ENCODE data around the gene ZAR1.

The ZAR1 gene

DNA sequence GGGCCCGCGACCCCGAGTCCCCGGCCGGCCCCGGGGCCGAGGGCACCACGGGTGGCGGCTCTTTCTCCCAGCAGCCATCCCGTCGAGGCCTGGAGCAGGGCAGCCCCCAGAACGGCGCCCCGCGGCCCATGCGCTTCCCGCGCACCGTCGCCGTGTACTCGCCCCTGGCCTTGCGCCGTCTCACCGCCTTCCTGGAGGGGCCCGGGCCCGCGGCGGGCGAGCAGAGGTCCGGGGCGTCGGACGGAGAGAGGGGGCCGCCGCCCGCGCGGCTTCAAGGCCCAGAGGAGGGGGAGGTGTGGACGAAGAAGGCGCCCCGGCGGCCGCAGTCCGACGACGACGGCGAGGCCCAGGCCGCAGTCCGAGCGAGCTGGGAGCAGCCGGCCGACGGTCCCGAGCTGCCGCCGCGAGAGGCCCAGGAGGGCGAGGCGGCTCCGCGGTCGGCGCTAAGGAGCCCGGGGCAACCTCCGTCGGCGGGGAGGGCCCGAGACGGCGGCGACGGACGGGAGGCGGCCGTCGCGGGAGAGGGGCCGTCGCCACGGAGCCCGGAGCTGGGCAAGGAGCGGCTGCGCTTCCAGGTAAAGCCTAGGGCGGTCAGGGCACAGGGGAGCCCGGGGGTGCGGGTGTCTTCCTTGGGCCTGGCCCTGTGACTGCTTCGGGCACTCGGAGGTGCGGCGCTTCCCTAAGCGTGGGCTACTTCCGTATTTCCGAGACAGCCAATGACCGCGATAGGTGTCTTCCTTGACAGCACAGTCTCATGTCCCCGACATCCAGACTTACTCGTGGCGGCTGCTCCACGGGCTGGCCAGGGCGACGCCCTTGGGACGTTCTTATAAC is 845 bp downstream of the ZAR1 start:
- no peak for DNase-seq (ENCODE audit: low read depth)

- DNase-seq (ENCODE audit: low read depth), result no peak
These were observed 1.6 kb downstream of the ZAR1 start for GRCh38 chr4:48491514-48492176.

- DNase-seq (ENCODE audit: low read depth), result no peak
These were observed 3.5 kb downstream of the ZAR1 start for GRCh38 chr4:48493452-48494100.

- DNase-seq (ENCODE audit: low read depth), result no peak
These were observed 5.9 kb downstream of the ZAR1 start for GRCh38 chr4:48495941-48496340.

- DNase-seq (ENCODE audit: low read depth), result no peak
These were observed 8.8 kb downstream of the ZAR1 start for GRCh38 chr4:48498895-48499294.

GRCh38 chr4:48499551-48500066 is 9.6 kb downstream of the ZAR1 start:
- no peak for DNase-seq (ENCODE audit: low read depth)

GRCh38 chr4:48503233-48504025 is 13.4 kb downstream of the ZAR1 start:
- no peak for DNase-seq (ENCODE audit: low read depth)

DNA sequence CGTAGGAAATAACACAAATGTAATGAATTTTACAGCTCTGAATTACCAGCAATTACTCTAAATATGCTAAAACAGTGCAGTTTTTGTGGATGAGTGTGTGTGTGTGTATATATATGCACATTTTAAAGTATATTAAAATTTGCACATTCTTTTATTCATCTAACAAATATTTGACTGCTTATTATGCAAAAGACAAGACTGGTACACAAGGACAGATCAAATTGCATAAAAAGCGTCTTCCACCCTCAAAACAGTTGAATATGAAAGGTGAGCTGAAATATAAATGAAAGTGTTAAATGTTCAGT is 13.9 kb downstream of the ZAR1 start:
- DNase-seq (ENCODE audit: low read depth), result no peak

- no peak for DNase-seq (ENCODE audit: low read depth)
These were observed 14.3 kb downstream of the ZAR1 start for GRCh38 chr4:48504352-48504751.

DNA sequence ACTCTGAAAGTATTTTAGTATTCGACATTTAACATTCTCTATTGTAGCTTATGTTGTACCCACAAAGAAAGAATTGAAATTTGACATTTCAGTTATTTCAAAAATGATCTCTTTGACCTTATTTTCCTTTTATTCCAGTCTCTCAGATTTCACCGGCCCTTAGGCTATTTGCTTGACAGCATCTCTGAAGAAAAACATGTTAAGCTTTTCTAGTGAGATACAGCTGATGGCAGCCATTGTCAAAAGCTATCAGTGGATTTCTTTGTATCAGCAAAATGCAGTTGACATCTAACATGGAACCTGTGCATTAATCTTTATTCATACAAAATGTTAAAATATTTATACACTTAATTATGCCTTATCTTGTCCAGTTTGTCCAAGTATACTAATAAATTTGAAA is 16.7 kb downstream of the ZAR1 start:
- DNase-seq (ENCODE audit: low read depth), result no peak

DNA sequence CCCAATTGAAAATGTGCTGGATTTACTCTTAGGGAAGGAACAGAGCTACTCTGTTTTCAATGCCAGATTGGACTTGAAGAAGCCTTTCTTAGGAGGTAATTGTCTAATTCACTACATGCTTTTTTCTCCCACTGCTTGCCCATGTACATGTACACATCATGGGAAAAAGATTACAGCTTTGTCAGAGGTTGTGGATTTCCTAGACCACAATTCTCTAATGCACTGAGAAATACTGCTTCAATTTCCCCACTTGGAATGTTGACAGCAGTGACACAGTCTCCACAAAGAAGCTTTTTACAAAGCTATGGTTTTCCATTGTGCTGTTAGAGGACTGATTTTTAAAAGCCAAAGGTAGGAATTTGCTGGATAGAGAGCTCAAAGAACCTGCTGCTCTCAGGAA is 19.5 kb downstream of the ZAR1 start:
- peak; percentile 3 for DNase-seq (ENCODE audit: low read depth)

GRCh38 chr4:48518143-48518542 is 28.1 kb downstream of the ZAR1 start:
- peak; percentile 38 for DNase-seq (ENCODE audit: low read depth)

- no peak for DNase-seq (ENCODE audit: low read depth)
These were observed 36.4 kb downstream of the ZAR1 start for GRCh38 chr4:48526406-48526805.

- no peak for DNase-seq (ENCODE audit: low read depth)
These were observed 48.3 kb downstream of the ZAR1 start for GRCh38 chr4:48538358-48538757.

DNA sequence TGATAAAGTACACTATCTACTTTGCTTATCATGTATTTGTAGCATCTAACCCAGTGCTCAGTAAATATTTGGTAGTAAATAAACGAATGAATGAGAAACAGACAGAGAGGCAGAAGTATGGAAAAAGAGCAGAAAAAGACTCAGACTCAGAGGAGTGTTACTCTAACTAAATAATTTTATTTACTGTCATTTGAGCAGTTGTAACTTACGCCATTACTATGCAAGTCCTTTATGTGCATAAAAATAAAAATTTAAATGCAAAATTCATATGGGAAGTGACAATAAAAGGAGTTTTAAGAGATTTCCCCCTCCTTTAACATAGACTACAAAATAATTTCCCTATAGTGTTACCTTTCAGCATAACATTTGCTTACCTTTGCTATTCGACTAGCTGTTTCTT is 49.5 kb downstream of the ZAR1 start:
- no peak for DNase-seq (ENCODE audit: low read depth)

- no peak for DNase-seq (ENCODE audit: low read depth)
These were observed 52.8 kb downstream of the ZAR1 start for GRCh38 chr4:48542888-48543287.

DNA sequence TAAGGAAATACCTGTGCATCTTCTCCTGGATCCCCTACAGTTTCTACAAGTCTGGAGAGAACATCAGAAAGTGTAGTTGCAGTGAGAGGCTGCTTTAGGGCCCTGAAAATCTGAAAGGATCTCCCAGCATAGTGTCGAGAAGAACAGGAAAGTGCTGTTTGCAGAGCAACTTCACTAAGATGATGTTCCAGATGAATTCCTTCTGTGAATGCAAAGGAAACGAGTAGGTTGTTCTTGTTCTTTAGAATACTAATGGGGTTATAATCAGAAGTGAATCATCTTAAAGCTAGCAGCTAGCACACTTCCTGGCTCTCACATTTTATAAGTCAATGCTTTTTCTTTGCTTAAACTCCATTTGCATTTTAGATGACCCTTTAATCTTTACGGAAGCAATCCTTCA is 53.7 kb downstream of the ZAR1 start:
- peak; percentile 4 for DNase-seq (ENCODE audit: low read depth)

Data from EH (cell line).